Tibial artery (tissue), 4 donors: Measurements from ENCODE around the gene MED12L.

Experiments used
- DNase-seq, 2 donors: peaks; one replicate each; pipeline ENCODE4 v3.0.0-alpha.2; 2019
- H3K27ac ChIP-seq, 2 donors: fragments of 200-600 bp; sonication (generic) in 1 of 2; 1 replicate in 1 of 2; 2 replicates in 1 of 2; pipeline ENCODE4 v1.5.1; 2018 to 2019; ENCODE audit warnings: mild to moderate bottlenecking in 1 of 2
- H3K27me3 ChIP-seq, 2 donors: fragments of 200-600 bp; sonication (generic) in 1 of 2; one replicate each; pipeline versions ENCODE4 v1.5.1 to v1.6.0; 2016 to 2019
- H3K36me3 ChIP-seq, 3 donors: fragments of 200-600 bp; sonication (generic) in 2 of 3; one replicate each; pipeline ENCODE4 v1.5.1; 2016 to 2019; ENCODE audit warnings: mild to moderate bottlenecking in 2 of 3
- H3K4me1 ChIP-seq, 4 donors: fragments of 200-600 bp; sonication (generic) in 2 of 4; 1 replicate in 3 of 4; 2 replicates in 1 of 4; pipeline ENCODE4 v1.5.1; 2016 to 2019
- H3K4me3 ChIP-seq, 2 donors: fragments of 200-600 bp; sonication (generic) in 1 of 2; 1 replicate in 1 of 2; 2 replicates in 1 of 2; pipeline ENCODE4 v1.5.1; 2018 to 2019; ENCODE audit warnings: mild to moderate bottlenecking in 2 of 2
- H3K9me3 ChIP-seq, 3 donors: fragments of 200-600 bp; sonication (generic) in 1 of 3; one replicate each; pipeline ENCODE4 v1.5.1; 2016 to 2019
- intact Hi-C: fragments of 100-400 bp; cut with DNase I; formaldehyde crosslinking; loops from one replicate; pipeline ENCODE4 v1.15.0; 2023; ENCODE audit warnings: low total_unique reads
- TF ChIP-seq, protein P1 (sequence below), 2 experiments: fragments of 200-600 bp in 1 of 2; fragments of 450-650 bp in 1 of 2; IDR thresholded peaks; one replicate each; pipeline ENCODE4 v1.5.1; 2017 to 2019; ENCODE audit warnings: antibody characterized with exemption in 2 of 2, mild to moderate bottlenecking in 1 of 2, moderate library complexity in 1 of 2

Gene MED12L

GRCh38 chr3:151152455-151153079, 67.1 kb downstream of the MED12L start:
- DNase-seq, result no peak
- TF ChIP-seq, protein P1, sequence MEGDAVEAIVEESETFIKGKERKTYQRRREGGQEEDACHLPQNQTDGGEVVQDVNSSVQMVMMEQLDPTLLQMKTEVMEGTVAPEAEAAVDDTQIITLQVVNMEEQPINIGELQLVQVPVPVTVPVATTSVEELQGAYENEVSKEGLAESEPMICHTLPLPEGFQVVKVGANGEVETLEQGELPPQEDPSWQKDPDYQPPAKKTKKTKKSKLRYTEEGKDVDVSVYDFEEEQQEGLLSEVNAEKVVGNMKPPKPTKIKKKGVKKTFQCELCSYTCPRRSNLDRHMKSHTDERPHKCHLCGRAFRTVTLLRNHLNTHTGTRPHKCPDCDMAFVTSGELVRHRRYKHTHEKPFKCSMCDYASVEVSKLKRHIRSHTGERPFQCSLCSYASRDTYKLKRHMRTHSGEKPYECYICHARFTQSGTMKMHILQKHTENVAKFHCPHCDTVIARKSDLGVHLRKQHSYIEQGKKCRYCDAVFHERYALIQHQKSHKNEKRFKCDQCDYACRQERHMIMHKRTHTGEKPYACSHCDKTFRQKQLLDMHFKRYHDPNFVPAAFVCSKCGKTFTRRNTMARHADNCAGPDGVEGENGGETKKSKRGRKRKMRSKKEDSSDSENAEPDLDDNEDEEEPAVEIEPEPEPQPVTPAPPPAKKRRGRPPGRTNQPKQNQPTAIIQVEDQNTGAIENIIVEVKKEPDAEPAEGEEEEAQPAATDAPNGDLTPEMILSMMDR (IDR thresholded peaks at IDR 0.05), result no peak
- Histone ChIP-seq H3K27ac (no peak overlapping the region), H3K36me3 (no peaks in the 10 kb centered on the region), H3K4me3 (no peak overlapping the region), H3K4me1 (no peaks in the 10 kb centered on the region), H3K9me3 (no peaks in the 10 kb centered on the region), H3K27me3 (no peaks in the 10 kb centered on the region)
- intact Hi-C loops, result no loop called here

DNA sequence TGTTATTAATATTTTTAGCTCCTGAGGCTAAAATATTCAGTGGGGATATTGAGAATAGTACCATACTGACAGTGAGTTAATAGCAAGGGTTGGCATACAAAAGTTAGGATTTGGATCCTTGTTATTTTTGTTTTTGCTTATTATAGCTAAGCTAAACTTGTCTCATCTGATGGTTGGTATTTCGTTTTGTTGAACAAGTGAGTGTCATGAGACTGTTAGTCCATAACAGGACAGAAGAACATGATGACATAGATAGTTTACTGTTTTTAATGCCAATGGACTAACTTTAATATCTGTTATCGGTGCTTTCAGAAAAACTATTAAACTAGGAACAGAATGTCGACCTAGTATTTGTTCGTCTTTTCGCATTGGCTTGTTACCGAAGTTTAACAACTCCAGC, 69.1 kb downstream of the MED12L start:
- Histone ChIP-seq H3K36me3 (no peaks in the 10 kb centered on the region), H3K27ac (no peak overlapping the region), H3K27me3 (no peaks in the 10 kb centered on the region), H3K9me3 (no peaks in the 10 kb centered on the region), H3K4me3 (no peak overlapping the region), H3K4me1 (no peaks in the 10 kb centered on the region)
- TF ChIP-seq, protein P1 (IDR thresholded peaks at IDR 0.05), result no peak
- intact Hi-C loops, result no loop called here
- DNase-seq, result no peak

DNA sequence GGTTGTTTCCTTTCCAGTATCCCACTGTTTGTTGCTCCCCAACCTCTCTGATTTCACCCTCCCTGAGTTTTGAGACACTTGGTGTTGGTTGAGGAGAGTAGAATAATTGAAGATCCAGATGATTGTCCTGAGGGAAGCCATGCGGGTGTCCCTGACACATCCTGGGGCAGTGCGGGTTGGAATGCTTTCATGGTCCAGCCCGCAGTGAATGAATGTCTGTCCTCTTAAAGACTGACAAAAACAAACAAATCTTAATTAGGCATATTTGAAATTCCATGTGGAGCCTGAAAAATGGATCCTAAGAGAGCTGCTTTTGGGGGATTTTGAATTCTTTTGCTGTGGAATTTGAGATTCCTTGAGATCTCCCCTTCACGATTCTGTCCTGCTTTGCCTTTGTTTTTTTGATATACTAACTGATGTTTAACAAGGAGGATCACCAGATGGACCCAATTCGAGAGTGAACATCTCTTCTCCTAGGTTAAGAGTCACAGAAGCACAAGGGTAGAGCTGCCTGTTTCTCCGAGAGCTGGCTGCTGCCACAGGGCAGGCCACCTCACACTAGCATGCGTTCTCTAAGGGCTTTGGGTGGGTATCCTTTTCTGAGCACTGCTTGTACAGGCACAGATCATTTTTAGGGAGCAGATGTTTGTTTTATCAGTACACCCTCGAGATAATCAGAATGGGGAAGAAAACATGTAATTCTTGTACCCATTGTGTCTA, 70.1 kb downstream of the MED12L start:
- H3K27ac ChIP-seq, result no peak overlapping the region
- no peaks in the 10 kb centered on the region for H3K4me1 ChIP-seq
- no peak for DNase-seq
- H3K27me3 ChIP-seq, result no peaks in the 10 kb centered on the region
- no peaks in the 10 kb centered on the region for H3K36me3 ChIP-seq
- TF ChIP-seq, protein P1 (IDR thresholded peaks at IDR 0.05), result no peak
- no peaks in the 10 kb centered on the region for H3K9me3 ChIP-seq
- intact Hi-C loops, result no loop called here
- H3K4me3 ChIP-seq, result no peak overlapping the region

DNA sequence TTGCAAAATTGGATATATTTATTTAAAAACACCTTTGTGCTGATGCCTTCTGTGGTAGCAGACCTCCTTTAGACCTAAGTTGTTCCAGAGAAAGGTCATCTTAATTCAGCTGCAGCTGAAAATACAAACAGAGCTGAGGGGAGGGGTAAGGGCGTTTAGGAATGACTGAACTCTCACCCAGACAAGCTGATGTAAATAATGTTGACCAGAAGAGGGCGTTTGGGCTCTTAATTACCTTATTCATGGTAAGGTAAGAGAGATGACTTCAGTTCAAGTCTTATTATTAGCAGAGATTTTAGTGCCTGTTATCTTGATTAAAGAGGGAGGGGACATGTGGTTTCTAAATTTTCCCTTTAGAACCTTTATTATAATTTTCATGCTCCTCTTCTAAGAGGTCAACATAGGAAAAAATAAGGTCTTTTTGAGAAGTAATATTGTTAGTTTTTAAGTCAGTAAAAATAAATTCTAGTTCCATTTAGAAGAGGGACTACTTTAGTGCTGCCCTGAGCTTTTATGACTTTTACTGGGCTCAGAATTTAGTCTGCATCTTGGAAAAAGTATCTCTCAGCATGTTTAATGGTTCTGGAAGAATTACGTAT, 71.3 kb downstream of the MED12L start:
- no peak for DNase-seq
- H3K4me3 ChIP-seq, result no peak overlapping the region
- intact Hi-C loops, result no loop called here
- no peaks in the 10 kb centered on the region for H3K36me3 ChIP-seq
- no peaks in the 10 kb centered on the region for H3K27me3 ChIP-seq
- H3K4me1 ChIP-seq, result no peaks in the 10 kb centered on the region
- no peaks in the 10 kb centered on the region for H3K9me3 ChIP-seq
- H3K27ac ChIP-seq, result no peak overlapping the region
- TF ChIP-seq, protein P1 (IDR thresholded peaks at IDR 0.05), result peak in 1 of 2 experiments; percentile 25

- TF ChIP-seq, protein P1 (IDR thresholded peaks at IDR 0.05), result no peak
- DNase-seq, result no peak
- Histone ChIP-seq H3K4me3 (no peak overlapping the region), H3K27me3 (no peaks in the 10 kb centered on the region), H3K4me1 (no peaks in the 10 kb centered on the region), H3K9me3 (no peaks in the 10 kb centered on the region), H3K27ac (no peak overlapping the region), H3K36me3 (no peaks in the 10 kb centered on the region)
- intact Hi-C loops, result loop anchor here (10.0 kb wide), 1 partner anchor 125 kb away; no protein-coding TSS in a partner anchor
Measured at GRCh38 chr3:151159806-151160205, 74.3 kb downstream of the MED12L start.
